ENCODE results near the gene HMCN1.

The HMCN1 gene

DNA sequence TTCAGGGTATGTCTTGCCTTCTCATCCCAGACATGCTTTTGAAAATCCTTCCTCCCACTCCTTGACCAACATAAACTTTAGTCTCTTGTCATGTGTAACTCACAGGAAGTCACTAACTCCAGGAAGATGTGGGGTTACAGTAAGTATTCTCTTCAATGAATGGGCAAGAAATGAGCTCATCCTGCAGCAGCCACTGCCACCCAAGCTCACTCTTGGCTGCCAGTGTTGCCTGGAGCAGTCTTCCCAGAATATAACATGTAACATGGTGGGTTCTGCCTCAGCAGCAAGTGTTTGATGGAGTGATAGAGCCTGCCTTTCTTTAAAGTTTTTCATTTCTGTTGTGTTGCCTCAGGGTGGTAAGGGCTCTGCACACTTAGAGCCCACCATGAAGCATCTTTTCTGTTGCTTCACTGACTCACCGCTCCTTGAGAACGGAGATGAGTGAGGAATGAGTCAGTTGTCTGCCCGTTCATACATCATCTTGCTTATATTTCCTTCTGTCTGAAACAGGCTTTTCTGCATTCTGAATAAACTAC is 453.9 kb downstream of the HMCN1 start:
- Histone ChIP-seq H3K9me3 (no peaks in the 10 kb centered on the region), H3K4me3 (ENCODE audit: low read depth, low read length) (no peak overlapping the region), H3K4me1 (no peaks in the 10 kb centered on the region), H3K36me3 (no peaks in the 10 kb centered on the region), H3K27me3 (no peaks in the 10 kb centered on the region; the same call in 1 of the 2 replicates)
- TF ChIP-seq, protein P1, sequence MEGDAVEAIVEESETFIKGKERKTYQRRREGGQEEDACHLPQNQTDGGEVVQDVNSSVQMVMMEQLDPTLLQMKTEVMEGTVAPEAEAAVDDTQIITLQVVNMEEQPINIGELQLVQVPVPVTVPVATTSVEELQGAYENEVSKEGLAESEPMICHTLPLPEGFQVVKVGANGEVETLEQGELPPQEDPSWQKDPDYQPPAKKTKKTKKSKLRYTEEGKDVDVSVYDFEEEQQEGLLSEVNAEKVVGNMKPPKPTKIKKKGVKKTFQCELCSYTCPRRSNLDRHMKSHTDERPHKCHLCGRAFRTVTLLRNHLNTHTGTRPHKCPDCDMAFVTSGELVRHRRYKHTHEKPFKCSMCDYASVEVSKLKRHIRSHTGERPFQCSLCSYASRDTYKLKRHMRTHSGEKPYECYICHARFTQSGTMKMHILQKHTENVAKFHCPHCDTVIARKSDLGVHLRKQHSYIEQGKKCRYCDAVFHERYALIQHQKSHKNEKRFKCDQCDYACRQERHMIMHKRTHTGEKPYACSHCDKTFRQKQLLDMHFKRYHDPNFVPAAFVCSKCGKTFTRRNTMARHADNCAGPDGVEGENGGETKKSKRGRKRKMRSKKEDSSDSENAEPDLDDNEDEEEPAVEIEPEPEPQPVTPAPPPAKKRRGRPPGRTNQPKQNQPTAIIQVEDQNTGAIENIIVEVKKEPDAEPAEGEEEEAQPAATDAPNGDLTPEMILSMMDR (IDR thresholded peaks at IDR 0.05; ENCODE audit: low read depth, low read length): no peak
- DNase-seq: no peak

DNA sequence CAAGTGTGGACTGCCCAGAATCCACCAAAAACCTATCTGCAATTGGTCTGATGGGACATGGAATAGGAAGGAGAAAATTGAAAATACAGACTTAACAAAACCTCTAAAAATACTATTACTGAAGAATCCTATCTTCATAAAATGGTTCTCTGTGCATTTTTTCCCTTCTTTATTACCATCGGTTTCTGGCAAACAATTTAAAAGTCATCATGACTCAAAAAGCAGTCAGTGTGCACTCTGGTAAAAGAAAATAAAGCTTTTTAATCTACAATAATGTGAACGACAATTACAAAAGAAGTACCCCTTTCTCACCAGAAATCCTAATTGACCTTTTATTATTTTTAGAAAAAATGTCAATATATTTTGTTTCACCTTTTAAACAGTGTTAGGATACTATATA is 454.5 kb downstream of the HMCN1 start:
- Histone ChIP-seq H3K4me3 (ENCODE audit: low read depth, low read length) (no peak overlapping the region), H3K9me3 (no peaks in the 10 kb centered on the region), H3K27me3 (no peaks in the 10 kb centered on the region; the same call in 1 of the 2 replicates), H3K36me3 (no peaks in the 10 kb centered on the region), H3K4me1 (no peaks in the 10 kb centered on the region)
- TF ChIP-seq, protein P1 (IDR thresholded peaks at IDR 0.05; ENCODE audit: low read depth, low read length): no peak
- DNase-seq: no peak

DNA sequence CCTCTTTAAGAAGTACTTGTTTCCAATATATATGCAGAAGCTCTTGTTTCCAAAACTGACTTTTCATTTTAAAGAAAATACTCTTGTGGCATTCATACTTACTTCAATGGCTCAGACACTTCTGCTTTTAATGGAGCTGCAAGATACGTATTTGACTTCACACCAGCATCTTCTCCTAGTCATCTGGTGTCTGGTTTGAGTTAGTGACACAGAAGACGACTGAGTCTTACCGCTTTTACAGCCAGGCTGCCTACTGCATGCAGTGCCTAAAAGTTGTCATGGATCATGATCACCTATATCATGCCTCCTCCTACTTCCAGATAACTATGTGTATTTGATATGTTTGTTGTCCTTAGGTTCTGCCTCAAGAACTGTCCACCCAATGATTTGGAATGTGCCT is 455.0 kb downstream of the HMCN1 start:
- Histone ChIP-seq H3K4me1 (no peaks in the 10 kb centered on the region), H3K9me3 (no peaks in the 10 kb centered on the region), H3K4me3 (ENCODE audit: low read depth, low read length) (no peak overlapping the region), H3K36me3 (no peaks in the 10 kb centered on the region), H3K27me3 (no peaks in the 10 kb centered on the region; the same call in 1 of the 2 replicates)
- DNase-seq: no peak
- TF ChIP-seq, protein P1 (IDR thresholded peaks at IDR 0.05; ENCODE audit: low read depth, low read length): no peak

DNA sequence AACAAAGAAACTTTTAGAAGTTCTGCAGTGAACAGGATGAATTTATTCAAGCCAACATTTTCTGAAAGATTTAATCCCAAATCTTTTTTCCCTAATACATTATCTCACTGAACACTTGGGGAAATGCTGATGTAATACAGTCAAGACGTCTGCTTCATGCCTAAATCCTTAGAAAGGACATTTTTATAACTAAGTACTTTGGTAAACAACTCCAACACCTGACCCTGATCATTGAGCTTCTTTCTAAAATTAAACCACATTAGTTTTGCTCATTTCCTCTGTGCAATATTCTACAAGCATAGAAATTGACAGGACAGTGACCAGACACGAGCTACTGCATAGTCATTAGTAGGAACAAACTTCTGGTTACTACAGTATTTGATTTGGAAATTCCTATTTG is 457.3 kb downstream of the HMCN1 start:
- no peak for DNase-seq
- Histone ChIP-seq H3K4me3 (ENCODE audit: low read depth, low read length) (no peak overlapping the region), H3K9me3 (no peaks in the 10 kb centered on the region), H3K4me1 (no peaks in the 10 kb centered on the region), H3K36me3 (no peaks in the 10 kb centered on the region), H3K27me3 (no peaks in the 10 kb centered on the region; the same call in 1 of the 2 replicates)
- TF ChIP-seq, protein P1 (IDR thresholded peaks at IDR 0.05; ENCODE audit: low read depth, low read length): no peak

DNA sequence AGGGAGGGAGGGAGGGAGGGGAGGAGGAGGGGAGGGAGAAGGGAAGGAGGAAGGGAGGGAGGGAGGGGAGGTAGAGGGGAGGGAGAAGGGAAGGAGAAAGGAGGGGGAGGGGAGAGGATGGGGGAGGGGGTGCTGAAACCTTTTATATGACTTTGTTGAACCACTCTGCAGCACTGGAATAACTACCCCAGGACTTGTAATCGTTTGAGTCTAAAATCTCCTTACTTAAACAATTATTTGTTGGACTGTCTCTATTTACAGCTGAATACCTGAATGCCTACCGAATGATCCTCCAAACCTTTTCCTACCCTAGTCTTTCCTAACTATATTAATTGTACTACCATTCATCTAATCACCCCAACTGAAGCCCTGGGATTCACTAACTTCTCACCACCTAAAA is 459.0 kb downstream of the HMCN1 start:
- TF ChIP-seq, protein P1 (IDR thresholded peaks at IDR 0.05; ENCODE audit: low read depth, low read length): no peak
- Histone ChIP-seq H3K4me1 (no peaks in the 10 kb centered on the region), H3K36me3 (no peaks in the 10 kb centered on the region), H3K4me3 (ENCODE audit: low read depth, low read length) (no peak overlapping the region), H3K9me3 (no peaks in the 10 kb centered on the region), H3K27me3 (no peaks in the 10 kb centered on the region; the same call in 1 of the 2 replicates)
- no peak for DNase-seq

DNA sequence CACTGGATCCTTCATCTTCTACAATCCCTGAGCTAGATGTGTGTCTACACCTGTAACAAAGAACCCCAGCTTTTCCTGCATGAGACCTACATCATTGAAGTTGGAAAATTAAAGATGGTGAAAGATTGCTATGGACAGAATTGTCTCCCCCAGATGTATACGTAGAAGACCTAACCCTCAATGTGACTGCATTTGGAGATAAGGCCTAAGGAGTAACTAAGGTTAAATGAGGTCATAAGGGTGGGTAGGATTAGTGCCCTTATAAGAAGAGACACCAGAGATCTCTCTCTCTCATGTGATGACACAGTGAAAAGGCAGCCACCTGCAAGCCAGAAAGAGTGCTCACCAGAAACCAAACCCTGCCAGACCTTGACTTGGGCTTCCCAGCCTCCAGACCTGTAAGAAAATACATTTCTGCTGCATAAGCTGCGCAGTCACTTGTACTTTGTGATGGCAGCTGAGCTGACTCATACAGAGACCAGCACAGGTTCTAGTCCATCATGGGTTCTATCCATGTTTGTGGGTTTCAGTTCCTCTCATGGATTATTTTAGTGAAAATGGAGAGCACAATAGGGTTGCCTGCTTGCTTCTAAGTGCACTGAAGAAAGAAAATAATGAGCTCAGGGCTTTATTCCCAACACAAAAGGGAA is 460.0 kb downstream of the HMCN1 start:
- Histone ChIP-seq H3K36me3 (no peaks in the 10 kb centered on the region), H3K27me3 (no peaks in the 10 kb centered on the region), H3K4me3 (ENCODE audit: low read depth, low read length) (no peak overlapping the region), H3K9me3 (no peaks in the 10 kb centered on the region), H3K4me1 (no peaks in the 10 kb centered on the region)
- TF ChIP-seq, protein P1 (IDR thresholded peaks at IDR 0.05; ENCODE audit: low read depth, low read length): no peak
- DNase-seq: no peak

All from BE2C (cell line).